GM21360 (cell line): Measurements from ENCODE around the gene TMEM9B.
"Not testable (repeated sequence)": the region's sequence is repeated elsewhere in the genome, so short reads cannot be mapped to it uniquely, and the experiment has no call there.

ENCODE experiments used
- ATAC-seq: cut with Tn5 transposase; IDR thresholded peaks from one replicate; pipeline ENCODE4 v1.9.1; 2021; ENCODE audit warnings: mild to moderate bottlenecking, moderate library complexity; ENCODE audit not compliant: unreplicated experiment

TMEM9B gene

GRCh38 chr11:8964324-8965320 is at the start of gene TMEM9B:
Gene TMEM9B, minus strand, starts transcription at chr11:8964442. Its CDS starts 129 bp downstream, at chr11:8964313.
- ATAC-seq, result peak; percentile 72

GRCh38 chr11:9013373-9013772 is 49.1 kb upstream of the TMEM9B start:
- ATAC-seq, result no peak

- not testable (repeated sequence) for ATAC-seq
Measured at GRCh38 chr11:9009538-9009937, 45.3 kb upstream of the TMEM9B start.

GRCh38 chr11:9008661-9009060 is 44.4 kb upstream of the TMEM9B start:
- no peak for ATAC-seq

GRCh38 chr11:9008011-9008550 is 43.8 kb upstream of the TMEM9B start:
- no peak for ATAC-seq

GRCh38 chr11:9005087-9005486 is 40.8 kb upstream of the TMEM9B start:
- no peak for ATAC-seq

GRCh38 chr11:9004183-9004926 is 40.1 kb upstream of the TMEM9B start:
- peak; percentile 13 for ATAC-seq

GRCh38 chr11:9003573-9004182 is 39.4 kb upstream of the TMEM9B start, which contains the start of gene NRIP3:
Gene NRIP3, minus strand, starts transcription at chr11:9004001. Its CDS starts 66 bp downstream, at chr11:9003935.
- peak; percentile 51 for ATAC-seq

- ATAC-seq, result no peak
Measured at GRCh38 chr11:9002920-9003572, 38.8 kb upstream of the TMEM9B start.

GRCh38 chr11:9001736-9002135 is 37.5 kb upstream of the TMEM9B start:
- no peak for ATAC-seq

GRCh38 chr11:8998017-8998416 is 33.8 kb upstream of the TMEM9B start:
- ATAC-seq, result no peak

- no peak for ATAC-seq
Measured at GRCh38 chr11:8997451-8997850, 33.2 kb upstream of the TMEM9B start.

- no peak for ATAC-seq
Measured at GRCh38 chr11:8989453-8989852, 25.2 kb upstream of the TMEM9B start.

GRCh38 chr11:8988329-8989234 is 24.3 kb upstream of the TMEM9B start:
- ATAC-seq, result no peak

GRCh38 chr11:8987446-8987845 is 23.2 kb upstream of the TMEM9B start:
- ATAC-seq, result no peak

- ATAC-seq, result not testable (repeated sequence)
Measured at GRCh38 chr11:8986772-8987171, 22.5 kb upstream of the TMEM9B start.

- no peak for ATAC-seq
Measured at GRCh38 chr11:8985462-8985861, 21.2 kb upstream of the TMEM9B start.

- no peak for ATAC-seq
Measured at GRCh38 chr11:8983552-8983951, 19.3 kb upstream of the TMEM9B start.

GRCh38 chr11:8980485-8980884 is 16.2 kb upstream of the TMEM9B start:
- no peak for ATAC-seq
